GM19193 (cell line): ENCODE results near the gene STX2.
A peak's percentile ranks its signal among the peaks of the same experiment; 100 is the strongest.

Experiments
- POLR2A ChIP-seq: IDR thresholded peaks from 4 replicates; pipeline ENCODE4 v1.6.1; 2011; ENCODE audit not compliant: insufficient read depth, insufficient read length; ENCODE audit errors: extremely low read depth

STX2 gene

GRCh38 chr12:130871286-130872178 lies 32.5 kb upstream of the STX2 start, which contains the start of gene RAN:
TSS of gene RAN (plus strand) at chr12:130872066. CDS start at chr12:130872594, 528 bp downstream.
- TF ChIP-seq POLR2A: peak; percentile 88

DNA sequence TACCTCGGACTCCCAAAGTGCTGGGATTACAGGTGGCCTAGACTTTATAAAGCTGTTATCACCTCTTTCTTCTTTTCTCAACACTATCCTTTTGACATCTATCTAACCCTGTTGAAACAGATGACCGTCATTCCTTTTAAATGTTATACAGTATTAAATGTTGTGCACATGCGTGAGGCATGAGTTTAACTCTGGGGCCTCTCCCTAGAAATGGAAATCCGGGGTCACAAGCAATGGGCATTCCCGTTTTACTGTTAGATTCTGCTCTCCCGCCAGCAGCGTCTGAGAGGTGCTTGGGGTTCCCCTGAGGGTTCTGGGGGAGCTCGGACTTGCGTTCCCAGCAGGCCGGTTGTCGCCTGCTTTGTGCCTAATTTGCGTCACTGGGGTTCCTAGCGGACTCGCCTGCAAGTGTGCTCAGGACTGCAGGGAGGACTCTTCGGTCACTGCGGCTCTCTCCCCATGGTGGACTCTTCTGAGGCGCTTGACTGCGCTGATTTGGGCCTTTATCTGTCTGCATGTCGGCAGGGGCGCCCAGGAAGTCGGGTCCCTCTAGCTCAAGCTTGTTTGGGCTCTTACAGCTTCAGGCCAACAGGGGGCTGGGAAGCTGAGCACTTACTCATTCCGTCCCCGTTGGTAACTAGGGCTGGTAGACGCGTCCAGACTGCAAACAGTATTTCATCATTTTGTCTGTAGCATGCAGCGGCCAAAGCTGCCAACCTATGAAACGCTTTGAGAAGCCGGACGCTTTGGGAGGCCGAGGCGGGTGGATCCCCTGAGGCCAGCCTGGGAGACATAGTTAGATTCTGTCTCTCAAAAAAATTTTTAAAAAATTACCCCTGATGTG lies 31.6 kb upstream of the STX2 start:
- TF ChIP-seq POLR2A: no peak

- no peak for TF ChIP-seq POLR2A
Measured at GRCh38 chr12:130868412-130868811, 29.4 kb upstream of the STX2 start.

DNA sequence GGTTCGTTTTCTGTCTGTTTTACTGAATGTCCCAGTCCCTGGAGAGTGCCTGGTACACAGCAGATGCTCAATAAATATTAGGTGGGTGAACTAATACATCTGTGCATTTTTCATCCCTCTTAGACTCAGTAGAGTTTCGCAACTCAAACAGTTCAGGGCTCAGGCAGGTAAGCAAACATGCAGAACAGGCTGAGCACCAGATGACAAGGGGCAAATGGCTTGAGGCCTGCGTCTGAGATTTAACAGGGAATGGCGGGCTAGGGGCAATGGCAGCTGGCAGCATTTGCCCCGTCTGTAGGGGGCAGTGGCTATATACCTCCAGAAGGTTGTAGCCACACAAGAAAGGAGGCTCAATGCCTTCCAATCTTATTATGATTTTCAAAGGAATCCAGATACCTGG lies 24.2 kb upstream of the STX2 start:
- TF ChIP-seq POLR2A: no peak

DNA sequence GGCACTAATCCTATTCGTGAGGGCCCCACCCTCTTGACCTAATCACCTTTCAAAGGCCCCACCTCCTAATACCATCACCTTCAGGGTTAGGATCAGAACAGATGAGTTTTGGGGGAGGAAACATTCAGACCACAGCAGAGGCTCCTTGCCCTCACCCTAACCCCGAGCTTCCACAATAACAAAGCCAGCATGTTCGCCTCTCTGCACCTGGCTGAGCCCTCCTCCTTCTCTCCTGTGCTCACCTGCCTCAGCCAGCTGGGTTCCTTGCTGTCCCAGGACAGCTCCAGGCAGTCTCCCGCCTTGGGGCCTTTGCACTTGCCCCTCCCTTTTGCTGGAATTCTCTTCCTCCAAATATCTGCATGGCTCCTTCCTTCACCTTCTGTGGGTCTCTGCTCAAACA lies 23.1 kb upstream of the STX2 start:
- TF ChIP-seq POLR2A: no peak

GRCh38 chr12:130860311-130860710 lies 21.3 kb upstream of the STX2 start:
- no peak for TF ChIP-seq POLR2A

DNA sequence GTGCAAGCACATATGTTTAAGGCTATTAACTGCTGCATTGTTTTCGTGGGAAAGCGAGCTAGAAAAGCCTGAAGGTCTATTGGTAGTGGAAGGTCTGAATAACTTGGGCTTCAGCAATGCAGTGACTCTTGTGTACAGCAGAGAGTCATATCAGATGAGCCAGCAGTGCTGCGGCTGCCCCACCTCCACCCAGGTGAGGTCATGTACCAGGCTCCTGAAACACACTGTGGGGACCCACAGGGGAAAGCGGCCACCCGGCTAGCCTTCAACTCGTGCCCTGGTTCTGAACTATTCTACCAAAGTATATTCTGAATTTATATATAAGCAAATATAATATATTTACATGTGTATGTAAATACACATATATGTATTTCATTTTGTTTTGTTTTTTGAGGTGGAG lies 20.1 kb upstream of the STX2 start:
- TF ChIP-seq POLR2A: no peak

- TF ChIP-seq POLR2A: no peak
Measured at GRCh38 chr12:130858084-130858483, 19.0 kb upstream of the STX2 start.

DNA sequence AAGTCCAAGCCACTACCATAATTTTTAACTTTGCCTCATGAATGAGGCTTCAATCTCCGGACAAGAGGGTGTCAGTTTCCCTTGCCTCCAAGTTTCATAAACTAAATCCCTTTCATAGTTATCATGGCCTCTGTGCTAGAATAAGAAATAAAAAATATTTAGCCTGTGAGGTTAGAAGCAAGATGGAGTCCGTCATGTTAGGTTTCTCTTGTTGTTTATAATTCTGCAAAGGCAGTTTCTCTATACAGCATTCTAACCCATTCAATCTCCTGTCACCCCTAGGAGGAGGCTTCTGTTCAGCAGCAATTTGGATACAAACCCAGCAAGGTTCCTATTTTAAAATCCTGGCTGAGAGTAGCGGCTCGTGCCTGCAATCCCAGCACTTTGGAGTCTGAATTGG lies 17.0 kb upstream of the STX2 start:
- TF ChIP-seq POLR2A: no peak

- TF ChIP-seq POLR2A: no peak
Measured at GRCh38 chr12:130850418-130851021, 11.5 kb upstream of the STX2 start.

DNA sequence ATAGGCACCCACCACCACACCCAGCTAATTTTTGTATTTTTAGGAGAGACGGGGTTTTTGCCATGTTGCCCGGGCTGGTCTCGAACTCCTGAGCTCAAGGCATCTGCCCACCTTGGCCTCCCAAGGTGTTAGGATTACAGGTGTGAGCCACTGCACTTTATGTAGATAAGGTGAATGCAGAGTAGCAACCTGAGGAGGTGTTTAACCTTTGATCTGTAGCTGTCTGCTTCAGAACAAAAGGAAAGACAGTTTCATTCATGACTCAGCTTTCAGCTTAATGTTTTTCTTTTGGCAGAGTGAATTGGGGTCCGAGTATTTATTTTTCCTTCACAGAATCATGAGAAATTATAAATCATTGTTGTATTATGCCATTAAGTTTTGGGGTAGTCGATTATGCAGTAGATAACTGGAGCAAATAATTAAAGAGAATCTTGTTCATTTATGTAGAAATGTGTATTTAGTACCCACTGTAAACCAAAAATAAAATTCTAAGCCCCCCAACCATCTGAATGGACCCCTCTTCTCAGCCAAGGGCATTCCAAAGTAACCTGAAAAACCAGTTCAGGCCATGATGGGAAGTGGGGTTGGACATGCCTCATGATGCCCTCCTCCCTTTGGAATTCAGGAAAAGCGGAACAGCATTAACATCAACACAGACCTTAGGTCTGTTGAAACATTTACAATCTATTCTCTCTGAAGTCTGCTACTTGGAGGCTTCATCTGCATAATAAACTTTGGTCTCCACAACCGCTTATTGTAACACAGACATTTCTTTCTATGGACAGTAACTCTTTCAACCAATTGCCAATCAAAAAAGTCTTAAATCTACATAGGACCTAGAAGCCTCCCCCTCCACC lies 10.7 kb upstream of the STX2 start:
- TF ChIP-seq POLR2A: no peak

DNA sequence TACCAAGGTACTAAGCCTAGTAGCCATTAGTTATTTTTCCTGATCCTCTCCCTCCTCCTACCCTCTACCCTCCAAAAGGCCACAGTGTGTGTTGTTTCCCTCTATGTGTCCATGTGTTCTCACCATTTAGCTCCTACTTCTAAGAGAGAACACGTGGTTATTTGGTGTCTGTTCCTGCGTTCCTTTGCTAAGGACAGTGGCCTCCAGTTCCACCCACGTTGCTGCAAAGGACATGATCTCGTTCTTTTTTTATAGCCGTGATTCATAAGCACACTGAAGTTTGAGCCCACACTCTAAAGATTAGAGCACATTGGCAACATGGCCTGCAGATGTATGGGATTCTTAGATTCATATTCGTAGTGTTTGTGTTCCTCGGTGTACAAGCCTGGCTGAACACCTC lies 8.1 kb upstream of the STX2 start:
- no peak for TF ChIP-seq POLR2A

DNA sequence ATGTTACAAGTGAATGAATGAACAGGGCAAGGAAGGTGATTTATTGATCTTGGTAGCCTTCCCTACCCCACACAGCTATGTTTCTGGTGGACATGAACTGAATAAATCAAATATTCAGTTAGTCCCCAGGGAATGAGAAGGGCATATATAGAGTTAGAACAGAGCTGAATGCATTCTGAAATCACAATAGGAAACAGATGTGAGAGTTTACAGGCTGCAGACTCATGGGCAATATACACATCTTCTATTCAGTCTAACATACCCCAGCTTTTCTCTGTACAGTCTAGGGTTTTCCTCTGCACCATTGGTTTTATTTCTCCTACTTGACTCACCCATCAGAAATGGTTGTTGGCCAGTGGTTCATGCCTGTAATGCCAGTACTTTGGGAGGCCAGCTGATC lies 7.3 kb upstream of the STX2 start:
- TF ChIP-seq POLR2A: no peak

DNA sequence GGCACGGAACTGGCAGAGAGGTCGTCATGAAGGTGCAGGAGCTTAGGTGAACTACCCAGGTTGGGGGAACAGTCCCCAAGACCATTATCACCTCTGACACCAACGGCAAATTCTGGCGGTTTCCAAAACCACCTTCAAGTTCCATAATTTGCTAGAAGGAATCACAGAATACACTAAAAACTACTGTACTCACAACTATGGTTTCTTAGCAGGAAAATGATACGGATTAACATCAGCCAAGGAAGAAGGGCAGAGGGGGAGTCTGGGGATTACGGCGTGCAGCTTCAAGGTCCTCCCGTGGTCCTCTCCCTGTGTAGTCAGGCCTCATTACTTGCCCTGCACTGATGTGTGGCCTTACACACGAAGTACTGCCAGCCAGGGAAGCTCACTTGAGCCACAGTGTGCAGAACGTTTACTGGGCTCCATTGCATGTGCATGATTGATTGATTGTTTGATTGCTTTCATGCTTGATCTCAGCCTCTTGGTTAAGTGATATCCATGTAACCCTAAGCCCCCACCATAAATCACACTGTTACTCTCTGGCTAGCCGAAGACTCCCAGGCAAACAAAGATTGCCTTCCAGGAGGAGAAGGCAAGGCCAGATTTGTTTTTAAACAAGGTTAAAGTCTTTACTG lies 837 bp upstream of the STX2 start:
- TF ChIP-seq POLR2A: no peak

DNA sequence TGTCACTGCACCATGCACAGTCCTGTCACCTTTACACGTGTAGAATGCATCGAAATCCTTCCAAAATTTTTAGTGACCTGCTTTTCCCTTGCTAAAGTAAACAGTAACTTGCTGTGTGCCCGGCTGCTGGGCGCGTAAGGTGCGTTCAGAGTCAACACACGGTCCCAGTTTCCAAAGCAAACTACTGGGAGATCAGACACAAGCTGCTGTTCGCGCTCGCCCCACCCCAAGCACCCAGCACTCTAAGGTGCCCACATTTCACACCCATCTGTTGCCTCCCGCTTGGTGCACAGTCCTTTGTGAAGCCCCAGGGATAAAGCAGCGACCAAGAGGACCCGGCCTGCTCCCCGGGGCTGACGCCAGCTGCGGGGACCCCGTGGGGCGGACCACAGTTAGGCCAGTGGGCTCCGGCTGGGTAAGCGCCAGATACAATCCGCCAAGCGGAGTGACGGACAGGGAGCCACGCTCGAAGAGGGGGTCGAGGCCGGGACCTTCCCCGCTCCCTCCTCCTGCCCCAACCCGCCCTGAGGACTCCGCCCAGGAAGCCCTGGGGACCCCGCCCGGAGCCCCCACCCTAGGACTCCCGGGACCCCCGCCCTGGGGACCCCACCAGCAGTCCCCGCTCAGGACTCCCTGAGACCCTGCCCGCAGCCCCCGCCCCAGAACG lies 633 bp downstream of the STX2 start:
- no peak for TF ChIP-seq POLR2A
